SK-N-MC (cell line): ENCODE measurements around the gene ADAMTS6.

Experiments used
- DNase-seq: peaks from one replicate; pipeline ENCODE4 v3.0.0-alpha.2; 2011; ENCODE audit warnings: low read depth, low spot score
- H3K27ac ChIP-seq: fragments of 200-600 bp; sonication (generic); 2 replicates; pipeline ENCODE4 v1.5.1; 2016; ENCODE audit warnings: mixed run types
- H3K36me3 ChIP-seq: fragments of 200-600 bp; sonication (generic); 2 replicates; pipeline ENCODE4 v1.6.1; 2017; ENCODE audit warnings: antibody characterized with exemption, low read length, mixed read lengths; ENCODE audit not compliant: insufficient read depth
- H3K4me3 ChIP-seq: fragments of 200-600 bp; sonication (generic); 2 replicates; pipeline ENCODE4 v1.5.1; 2016
- H3K9ac ChIP-seq: fragments of 200-600 bp; sonication (generic); 2 replicates; pipeline ENCODE4 v1.8.0; 2017; ENCODE audit warnings: mixed run types, mixed read lengths; ENCODE audit not compliant: insufficient read length
- H3K9me3 ChIP-seq: fragments of 200-600 bp; sonication (generic); 2 replicates; pipeline ENCODE4 v1.6.1; 2017; ENCODE audit warnings: low read depth, mild to moderate bottlenecking, antibody characterized with exemption, low read length, moderate library complexity, mixed read lengths
- EZH2 ChIP-seq: fragments of 200-600 bp; sonication (generic); IDR thresholded peaks from one replicate; pipeline ENCODE4 v1.6.1; 2017; ENCODE audit warnings: antibody characterized with exemption
- FOXP2 ChIP-seq: optimal IDR thresholded peaks from 2 replicates; pipeline ENCODE3; 2011; ENCODE audit warnings: mild to moderate bottlenecking, moderate library complexity; ENCODE audit not compliant: insufficient read depth; ENCODE audit errors: extremely low read length, control extremely low read depth
- POLR2AphosphoS5 ChIP-seq: IDR thresholded peaks from 2 replicates; pipeline ENCODE4 v1.6.1; 2012; ENCODE audit warnings: mild to moderate bottlenecking, low read depth, low read length, borderline replicate concordance

The ADAMTS6 gene

DNA sequence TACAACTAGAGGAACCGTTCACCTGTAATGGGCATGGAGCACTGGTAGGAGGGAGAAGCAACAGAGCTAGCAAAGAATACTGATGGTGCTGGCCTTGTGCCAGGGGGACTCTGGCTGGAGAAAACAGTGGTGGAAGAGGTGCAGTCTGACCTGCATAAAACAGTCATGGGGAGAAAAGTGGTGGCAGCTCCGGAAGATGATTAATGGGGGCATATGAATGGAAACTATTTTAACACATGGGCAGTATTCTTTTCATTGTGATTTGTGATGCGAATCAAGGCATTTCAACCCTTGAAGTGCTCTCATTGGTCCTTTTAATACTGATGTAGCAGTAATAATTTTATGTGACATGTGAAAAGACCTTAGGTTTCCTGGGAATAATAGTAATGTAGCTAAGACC is 219.6 kb downstream of the ADAMTS6 start:
- Histone ChIP-seq H3K4me3 (peak overlapping the region; percentile 42), H3K9ac (no peak overlapping the region), H3K9me3 (no peaks in the 10 kb centered on the region), H3K27ac (peak overlapping the region; percentile 16; the same call in 1 of the 2 replicates), H3K36me3 (no peaks in the 10 kb centered on the region)
- TF ChIP-seq POLR2AphosphoS5 (no peak), EZH2 (no peak), FOXP2 (no peak)
- DNase-seq, result no peak

DNA sequence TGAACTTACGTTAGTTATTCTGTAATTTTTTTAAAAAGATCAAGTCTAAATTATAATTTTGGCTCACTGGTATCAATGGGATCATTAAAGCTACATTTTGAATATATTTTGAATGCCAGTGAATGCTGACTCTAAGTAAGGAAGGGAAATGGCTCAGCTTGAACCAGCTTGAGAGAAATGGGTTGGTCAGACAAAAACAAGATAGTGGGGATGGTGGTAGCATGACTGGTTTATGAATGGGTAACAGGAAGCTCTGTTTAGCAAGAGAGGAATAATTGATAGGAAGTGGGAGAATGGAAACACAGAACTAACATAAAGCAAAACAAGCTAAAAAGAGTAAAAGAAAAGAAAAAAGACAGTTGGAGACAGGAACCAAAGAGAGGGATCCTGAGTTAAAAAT is 220.2 kb downstream of the ADAMTS6 start:
- no peak overlapping the region for H3K9ac ChIP-seq
- no peaks in the 10 kb centered on the region for H3K9me3 ChIP-seq
- no peak for TF ChIP-seq POLR2AphosphoS5

GRCh38 chr5:65255294-65255693 is 226.4 kb downstream of the ADAMTS6 start:
- Histone ChIP-seq H3K9me3 (no peaks in the 10 kb centered on the region), H3K9ac (no peak overlapping the region), H3K36me3 (no peaks in the 10 kb centered on the region), H3K27ac (no peak overlapping the region), H3K4me3 (no peak overlapping the region)
- DNase-seq, result no peak
- TF ChIP-seq FOXP2 (no peak), EZH2 (no peak), POLR2AphosphoS5 (no peak)

More for the DNA sequence above, 220.2 kb downstream of the ADAMTS6 start:
- Histone ChIP-seq H3K27ac (no peak overlapping the region), H3K36me3 (no peaks in the 10 kb centered on the region), H3K4me3 (0 out of 2 replicates have a peak overlapping the region, but pooled peaks have one; percentile 42)
- DNase-seq, result no peak

DNA sequence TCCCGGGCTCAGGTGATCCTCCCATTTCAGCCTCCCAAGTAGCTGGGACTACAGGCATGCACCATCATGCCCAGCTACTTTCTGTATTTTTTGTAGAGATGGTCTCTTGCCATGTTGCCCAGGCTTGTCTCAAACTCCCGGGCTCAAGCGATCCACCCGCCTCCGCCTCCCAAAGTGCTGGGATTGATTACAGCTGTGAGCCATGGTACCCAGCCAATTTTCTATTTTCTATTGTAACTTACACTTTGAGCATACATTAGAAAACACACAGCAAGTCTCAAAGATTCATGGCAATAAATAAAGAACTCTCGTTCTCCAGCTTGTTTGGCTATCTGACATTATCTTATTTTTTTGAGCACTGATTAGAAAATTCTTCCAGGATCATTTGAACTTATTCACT is 228.7 kb downstream of the ADAMTS6 start:
- H3K9me3 ChIP-seq, result no peaks in the 10 kb centered on the region
- H3K4me3 ChIP-seq, result no peak overlapping the region
- H3K27ac ChIP-seq, result no peak overlapping the region
- H3K9ac ChIP-seq, result no peak overlapping the region
- TF ChIP-seq POLR2AphosphoS5 (no peak), EZH2 (no peak), FOXP2 (no peak)
- H3K36me3 ChIP-seq, result no peaks in the 10 kb centered on the region
- no peak for DNase-seq

- TF ChIP-seq EZH2 (no peak), POLR2AphosphoS5 (no peak), FOXP2 (no peak)
- H3K27ac ChIP-seq, result no peak overlapping the region
Measured at GRCh38 chr5:65248896-65249295, 232.8 kb downstream of the ADAMTS6 start.

GRCh38 chr5:65247594-65247993 is 234.1 kb downstream of the ADAMTS6 start:
- Histone ChIP-seq H3K36me3 (no peaks in the 10 kb centered on the region), H3K9ac (no peak overlapping the region), H3K4me3 (no peak overlapping the region), H3K27ac (no peak overlapping the region), H3K9me3 (no peaks in the 10 kb centered on the region)
- TF ChIP-seq POLR2AphosphoS5, result no peak
- no peak for TF ChIP-seq EZH2
- no peak for TF ChIP-seq FOXP2
- DNase-seq, result no peak

More at GRCh38 chr5:65248896-65249295, 232.8 kb downstream of the ADAMTS6 start:
- H3K9me3 ChIP-seq, result no peaks in the 10 kb centered on the region
- no peak overlapping the region for H3K4me3 ChIP-seq
- H3K9ac ChIP-seq, result no peak overlapping the region
- DNase-seq, result no peak
- no peaks in the 10 kb centered on the region for H3K36me3 ChIP-seq

- Histone ChIP-seq H3K9me3 (no peaks in the 10 kb centered on the region), H3K36me3 (no peaks in the 10 kb centered on the region), H3K4me3 (no peak overlapping the region), H3K27ac (no peak overlapping the region), H3K9ac (no peak overlapping the region)
- TF ChIP-seq FOXP2 (no peak), EZH2 (no peak), POLR2AphosphoS5 (no peak)
- no peak for DNase-seq
Measured at GRCh38 chr5:65246741-65247140, 235.0 kb downstream of the ADAMTS6 start.

DNA sequence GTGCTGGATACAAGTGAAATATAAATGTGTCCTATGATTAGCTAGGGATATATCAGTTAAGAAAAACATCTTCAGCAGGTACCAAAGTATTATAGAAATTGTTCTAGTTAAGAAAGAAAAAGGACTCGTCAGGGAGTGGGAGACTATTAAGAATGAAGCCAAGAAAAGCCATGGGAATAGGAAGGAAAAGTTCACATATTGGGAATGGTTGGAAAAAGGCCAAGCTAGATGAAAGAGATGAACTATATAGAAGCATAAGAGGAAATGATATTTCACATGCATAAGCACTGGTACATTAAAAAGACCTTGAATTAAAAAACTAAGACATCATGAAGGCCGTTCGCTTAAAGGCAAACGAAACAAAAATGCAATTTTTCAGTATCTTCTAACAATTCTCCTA is 237.7 kb downstream of the ADAMTS6 start:
- no peak for DNase-seq
- TF ChIP-seq FOXP2 (no peak), POLR2AphosphoS5 (no peak), EZH2 (no peak)
- Histone ChIP-seq H3K36me3 (no peaks in the 10 kb centered on the region), H3K9ac (no peak overlapping the region), H3K9me3 (no peaks in the 10 kb centered on the region), H3K27ac (no peak overlapping the region), H3K4me3 (no peak overlapping the region)

- Histone ChIP-seq H3K9me3 (no peaks in the 10 kb centered on the region), H3K9ac (no peak overlapping the region), H3K27ac (no peak overlapping the region), H3K36me3 (no peaks in the 10 kb centered on the region), H3K4me3 (no peak overlapping the region)
- no peak for DNase-seq
- TF ChIP-seq FOXP2 (no peak), EZH2 (no peak), POLR2AphosphoS5 (no peak)
Measured at GRCh38 chr5:65243161-65243560, 238.6 kb downstream of the ADAMTS6 start.

DNA sequence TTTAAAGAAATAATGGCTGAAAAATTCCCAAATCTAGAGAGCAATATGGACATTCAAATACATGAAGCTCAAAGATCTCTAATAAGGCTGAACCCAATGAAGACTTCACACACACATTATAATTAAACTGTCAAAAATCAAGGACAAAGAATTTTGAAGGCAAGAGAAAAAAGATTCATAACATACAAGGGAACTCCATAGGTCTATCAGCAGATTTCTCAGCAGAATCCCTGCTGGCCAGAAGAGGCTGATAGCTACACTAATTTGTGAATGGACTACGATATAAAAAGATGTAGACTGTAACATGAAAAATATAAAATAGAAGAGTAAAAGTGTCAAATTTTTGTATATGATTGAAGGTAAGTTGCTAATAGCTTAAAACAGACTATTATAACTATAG is 251.9 kb downstream of the ADAMTS6 start:
- no peaks in the 10 kb centered on the region for H3K36me3 ChIP-seq
- no peak for DNase-seq

More for the DNA sequence above, 251.9 kb downstream of the ADAMTS6 start:
- Histone ChIP-seq H3K9ac (no peak overlapping the region), H3K4me3 (no peak overlapping the region), H3K27ac (no peak overlapping the region), H3K9me3 (no peaks in the 10 kb centered on the region; the same call in 1 of the 2 replicates)
- TF ChIP-seq EZH2 (no peak), FOXP2 (no peak), POLR2AphosphoS5 (no peak)
